Adipocyte (in vitro differentiated cells): ENCODE results near the gene SLIT3.

ENCODE experiments used
- DNase-seq: peaks from one replicate; pipeline ENCODE4 v3.0.0-alpha.2; 2015; ENCODE audit warnings: low read depth
- H3K27me3 ChIP-seq: replicated peaks from 2 replicates; pipeline ENCODE4 v1.7.0; 2013; ENCODE audit warnings: mild to moderate bottlenecking, low read length, moderate library complexity; ENCODE audit not compliant: control insufficient read depth, insufficient read depth
- H3K36me3 ChIP-seq: 2 replicates; pipeline ENCODE4 v1.7.0; 2013; ENCODE audit warnings: low read length, mild to moderate bottlenecking, moderate library complexity; ENCODE audit not compliant: control insufficient read depth, insufficient read depth, severe bottlenecking
- H3K4me1 ChIP-seq: 2 replicates; pipeline ENCODE4 v1.7.0; 2013; ENCODE audit warnings: mild to moderate bottlenecking, low read length, moderate library complexity; ENCODE audit not compliant: control insufficient read depth, insufficient read depth
- H3K4me3 ChIP-seq: 2 replicates; pipeline ENCODE4 v1.7.0; 2013; ENCODE audit warnings: mild to moderate bottlenecking, low read length, moderate library complexity
- H3K9ac ChIP-seq: 2 replicates; pipeline ENCODE4 v1.7.0; 2013; ENCODE audit warnings: mild to moderate bottlenecking, low read length, moderate library complexity
- H3K9me3 ChIP-seq: 2 replicates; pipeline ENCODE4 v1.7.0; 2013; ENCODE audit warnings: mild to moderate bottlenecking, low read length, moderate library complexity; ENCODE audit not compliant: control insufficient read depth

Gene SLIT3

GRCh38 chr5:168969326-168969886 lies 331.5 kb downstream of the SLIT3 start:
- H3K27me3 ChIP-seq, result no peaks in the 10 kb centered on the region
- no peaks in the 10 kb centered on the region for H3K9me3 ChIP-seq

GRCh38 chr5:168967882-168968620 lies 332.9 kb downstream of the SLIT3 start:
- Histone ChIP-seq H3K9ac (no peak overlapping the region), H3K9me3 (no peaks in the 10 kb centered on the region), H3K4me1 (no peaks in the 10 kb centered on the region), H3K27me3 (no peaks in the 10 kb centered on the region), H3K36me3 (peaks cover 6% of the 10 kb centered on the region), H3K4me3 (no peak overlapping the region)
- DNase-seq, result no peak

More at GRCh38 chr5:168969326-168969886, 331.5 kb downstream of the SLIT3 start:
- H3K9ac ChIP-seq, result no peak overlapping the region
- no peak overlapping the region for H3K4me3 ChIP-seq
- H3K4me1 ChIP-seq, result peaks cover 7% of the 10 kb centered on the region
- H3K36me3 ChIP-seq, result peaks cover 6% of the 10 kb centered on the region
- DNase-seq, result no peak

DNA sequence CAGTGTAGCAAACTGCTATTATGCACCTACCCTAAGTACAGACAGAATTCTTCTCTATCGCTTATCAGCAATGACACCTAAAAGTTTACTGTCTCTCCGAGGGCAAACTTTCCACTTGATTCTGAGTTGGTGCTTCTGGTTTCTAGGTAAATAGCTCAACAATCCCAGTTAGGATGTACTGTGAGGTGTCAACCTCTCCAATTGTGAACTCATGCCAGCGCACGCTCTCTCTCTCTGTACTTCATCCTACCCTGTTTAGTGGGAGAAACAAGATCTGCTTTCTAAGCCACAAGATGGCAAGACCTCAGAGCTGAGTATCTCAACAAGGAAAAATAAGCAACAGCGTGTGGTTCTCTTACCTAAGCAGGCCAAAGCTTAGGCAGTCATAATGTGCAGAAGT lies 335.3 kb downstream of the SLIT3 start:
- DNase-seq, result no peak
- H3K4me3 ChIP-seq, result no peak overlapping the region
- no peaks in the 10 kb centered on the region for H3K36me3 ChIP-seq
- no peak overlapping the region for H3K9ac ChIP-seq
- peaks cover 12% of the 10 kb centered on the region for H3K4me1 ChIP-seq
- H3K9me3 ChIP-seq, result no peaks in the 10 kb centered on the region
- no peaks in the 10 kb centered on the region for H3K27me3 ChIP-seq

DNA sequence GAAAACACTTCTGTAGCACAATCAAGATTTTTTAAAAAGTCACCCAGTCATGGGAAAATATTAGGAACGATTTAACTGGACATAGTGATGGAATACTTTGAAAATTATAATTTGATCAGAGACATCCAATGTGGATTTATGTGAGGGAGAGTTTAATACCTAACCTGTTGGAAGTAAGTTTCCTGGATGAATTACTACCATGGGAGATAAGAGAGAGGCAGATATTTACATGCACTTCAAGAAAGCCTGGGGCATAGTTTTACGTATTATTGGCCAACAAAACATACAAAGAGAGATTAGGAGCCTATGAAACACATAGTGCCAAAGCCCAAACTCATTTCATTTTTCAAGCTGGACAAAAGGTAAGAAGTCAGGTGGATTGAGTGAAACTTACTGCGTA lies 336.8 kb downstream of the SLIT3 start:
- H3K4me3 ChIP-seq, result no peak overlapping the region
- no peaks in the 10 kb centered on the region for H3K9me3 ChIP-seq
- no peaks in the 10 kb centered on the region for H3K27me3 ChIP-seq
- no peaks in the 10 kb centered on the region for H3K36me3 ChIP-seq
- H3K9ac ChIP-seq, result no peak overlapping the region
- H3K4me1 ChIP-seq, result peaks cover 12% of the 10 kb centered on the region
- no peak for DNase-seq

DNA sequence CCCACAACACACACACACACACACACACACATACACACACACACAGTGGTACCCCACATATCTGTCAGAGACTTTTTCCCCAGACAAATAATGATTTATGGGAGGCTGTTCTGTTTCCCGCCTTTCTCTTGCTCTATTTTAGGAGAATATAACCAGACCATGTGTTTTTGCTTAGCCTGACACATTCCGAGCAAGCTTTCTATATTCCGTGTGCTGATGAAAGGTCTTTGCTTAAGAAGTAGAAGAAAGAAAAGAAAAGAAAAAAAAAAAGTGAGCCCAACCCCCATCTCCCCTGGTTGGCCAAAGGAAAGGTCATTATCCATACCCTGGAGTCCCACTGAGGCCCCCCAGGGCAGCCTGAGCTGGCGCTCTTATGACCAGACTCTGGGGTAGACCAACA lies 338.6 kb downstream of the SLIT3 start:
- H3K27me3 ChIP-seq, result no peaks in the 10 kb centered on the region
- no peak overlapping the region for H3K4me3 ChIP-seq
- peak; percentile 71 for DNase-seq
- H3K36me3 ChIP-seq, result no peaks in the 10 kb centered on the region
- H3K9ac ChIP-seq, result no peak overlapping the region
- peaks cover 12% of the 10 kb centered on the region for H3K4me1 ChIP-seq
- no peaks in the 10 kb centered on the region for H3K9me3 ChIP-seq

- H3K9me3 ChIP-seq, result no peaks in the 10 kb centered on the region
- no peak overlapping the region for H3K9ac ChIP-seq
- H3K36me3 ChIP-seq, result no peaks in the 10 kb centered on the region
- peaks cover 12% of the 10 kb centered on the region for H3K4me1 ChIP-seq
- no peak overlapping the region for H3K4me3 ChIP-seq
- no peak for DNase-seq
- no peaks in the 10 kb centered on the region for H3K27me3 ChIP-seq
These were observed 339.3 kb downstream of the SLIT3 start for GRCh38 chr5:168961681-168962080.

GRCh38 chr5:168960497-168960896 lies 340.4 kb downstream of the SLIT3 start:
- Histone ChIP-seq H3K27me3 (no peaks in the 10 kb centered on the region), H3K36me3 (no peaks in the 10 kb centered on the region), H3K9ac (no peak overlapping the region), H3K4me3 (no peak overlapping the region), H3K4me1 (peaks cover 12% of the 10 kb centered on the region), H3K9me3 (no peaks in the 10 kb centered on the region)
- DNase-seq, result no peak

- H3K9me3 ChIP-seq, result no peaks in the 10 kb centered on the region
- DNase-seq, result no peak
- H3K9ac ChIP-seq, result no peak overlapping the region
- H3K4me1 ChIP-seq, result peaks cover 18% of the 10 kb centered on the region
- no peak overlapping the region for H3K4me3 ChIP-seq
- no peaks in the 10 kb centered on the region for H3K36me3 ChIP-seq
- H3K27me3 ChIP-seq, result no peaks in the 10 kb centered on the region
These were observed 347.6 kb downstream of the SLIT3 start for GRCh38 chr5:168953351-168953750.

DNA sequence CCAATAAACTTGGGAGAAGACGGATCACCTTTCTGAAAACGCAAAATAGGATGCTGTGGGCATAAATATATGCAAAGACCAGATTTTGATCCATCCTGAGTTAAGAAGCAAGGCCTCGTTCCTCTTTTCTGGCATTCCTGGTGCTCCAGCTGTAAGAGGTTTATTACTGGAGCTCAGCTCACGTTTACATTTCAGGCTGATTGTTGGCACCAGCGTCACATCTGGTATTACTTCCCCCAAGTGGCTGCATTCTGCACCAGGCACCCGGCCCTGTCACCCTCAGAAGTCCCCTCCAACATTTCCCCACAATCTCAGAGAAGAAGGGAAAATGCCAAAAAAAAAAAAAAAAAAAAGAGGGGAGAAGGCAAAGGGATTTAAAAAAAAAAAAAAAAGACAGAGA lies 348.7 kb downstream of the SLIT3 start:
- H3K4me3 ChIP-seq, result no peak overlapping the region
- H3K4me1 ChIP-seq, result peaks cover 18% of the 10 kb centered on the region
- H3K27me3 ChIP-seq, result no peaks in the 10 kb centered on the region
- H3K9ac ChIP-seq, result no peak overlapping the region
- no peaks in the 10 kb centered on the region for H3K9me3 ChIP-seq
- no peaks in the 10 kb centered on the region for H3K36me3 ChIP-seq
- DNase-seq, result no peak

DNA sequence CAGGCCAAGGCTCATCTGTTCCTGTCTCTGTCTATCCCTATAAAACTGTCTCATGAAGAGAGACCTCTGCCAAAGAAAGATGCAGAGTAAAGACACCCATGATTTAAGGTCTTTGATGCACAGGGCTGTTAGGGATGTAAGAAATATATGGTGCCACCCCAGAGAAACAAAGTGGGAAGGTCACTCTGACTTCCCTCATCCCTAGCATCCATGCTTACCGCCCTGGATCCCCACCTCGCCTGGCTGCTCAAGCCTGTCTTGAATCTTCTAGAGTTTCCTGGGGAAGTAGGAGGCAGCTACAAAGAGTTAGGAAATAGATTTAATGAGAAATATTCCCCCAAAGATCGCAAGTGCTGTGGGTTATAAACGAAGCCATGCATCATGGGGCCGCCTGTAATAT lies 349.2 kb downstream of the SLIT3 start:
- Histone ChIP-seq H3K4me1 (peaks cover 18% of the 10 kb centered on the region), H3K27me3 (no peaks in the 10 kb centered on the region), H3K9me3 (no peaks in the 10 kb centered on the region), H3K36me3 (no peaks in the 10 kb centered on the region), H3K9ac (no peak overlapping the region), H3K4me3 (no peak overlapping the region)
- DNase-seq, result no peak

DNA sequence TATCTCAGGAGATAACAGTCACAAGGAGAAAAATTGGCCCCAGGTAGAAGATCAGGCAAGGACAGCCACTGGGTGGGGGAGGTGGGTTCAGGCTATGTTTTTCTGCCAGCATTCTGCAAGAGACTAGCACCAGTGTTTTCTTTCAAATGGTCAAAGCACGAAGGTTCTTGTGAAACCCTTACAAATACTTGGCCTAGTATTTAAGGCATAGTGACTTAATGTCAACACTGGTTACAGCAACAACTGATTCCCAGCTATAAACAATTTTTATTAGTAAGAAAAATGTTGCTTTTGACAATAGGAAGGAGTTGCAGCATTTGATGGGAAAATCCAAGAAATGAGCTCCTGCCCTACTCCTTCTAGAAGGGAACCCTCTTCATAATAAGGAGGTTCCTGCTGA lies 349.6 kb downstream of the SLIT3 start:
- Histone ChIP-seq H3K9me3 (no peaks in the 10 kb centered on the region), H3K27me3 (no peaks in the 10 kb centered on the region), H3K9ac (no peak overlapping the region), H3K36me3 (no peaks in the 10 kb centered on the region), H3K4me1 (peaks cover 18% of the 10 kb centered on the region), H3K4me3 (no peak overlapping the region)
- peak; percentile 90 for DNase-seq
